ENCODE results near the gene UBE2E3.
A peak's percentile ranks its signal among the peaks of the same experiment; 100 is the strongest.

- TF ChIP-seq CTCF (conservative IDR thresholded peaks at IDR 0.05; ENCODE audit: low read depth, low read length) (no peak), MAFK (IDR thresholded peaks at IDR 0.05; ENCODE audit: low read depth, low read length) (peak; percentile 65), POLR2A (IDR thresholded peaks at IDR 0.05; ENCODE audit: low read depth, low read length) (no peak), RFX5 (IDR thresholded peaks at IDR 0.05; ENCODE audit: low read depth, low read length) (no peak), CEBPB (IDR thresholded peaks at IDR 0.05; ENCODE audit: low read depth, low read length) (no peak), RCOR1 (IDR thresholded peaks at IDR 0.05; ENCODE audit: insufficient replicate concordance, low read length) (no peak), SMC3 (IDR thresholded peaks at IDR 0.05; ENCODE audit: low read depth, low read length) (no peak), MXI1 (IDR thresholded peaks at IDR 0.05; ENCODE audit: borderline replicate concordance, low read depth, low read length) (no peak)
- TF ChIP-seq, protein P1, sequence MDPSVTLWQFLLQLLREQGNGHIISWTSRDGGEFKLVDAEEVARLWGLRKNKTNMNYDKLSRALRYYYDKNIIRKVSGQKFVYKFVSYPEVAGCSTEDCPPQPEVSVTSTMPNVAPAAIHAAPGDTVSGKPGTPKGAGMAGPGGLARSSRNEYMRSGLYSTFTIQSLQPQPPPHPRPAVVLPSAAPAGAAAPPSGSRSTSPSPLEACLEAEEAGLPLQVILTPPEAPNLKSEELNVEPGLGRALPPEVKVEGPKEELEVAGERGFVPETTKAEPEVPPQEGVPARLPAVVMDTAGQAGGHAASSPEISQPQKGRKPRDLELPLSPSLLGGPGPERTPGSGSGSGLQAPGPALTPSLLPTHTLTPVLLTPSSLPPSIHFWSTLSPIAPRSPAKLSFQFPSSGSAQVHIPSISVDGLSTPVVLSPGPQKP (IDR thresholded peaks at IDR 0.05; ENCODE audit: borderline replicate concordance, low read depth, low read length): no peak
These were observed 27.6 kb upstream of the UBE2E3 start for GRCh38 chr2:180952731-180953336.
